Measurements from ENCODE around the gene ARMC12. TPM values are rescaled to one million over a fixed set of nuclear protein-coding genes. Genes with fewer than 3 reads are reported as not detected.

ARMC12 gene
- total and polyA plus RNA-seq, 2 of the 13 experiments (the other 11 are each of a cell fraction or from before 2014, with no cell fraction given): 1.3 TPM; not detected in 1

GRCh38 chr6:35736253-35736894, 458 bp upstream of the ARMC12 start (continued):
- TF ChIP-seq ZBTB46 (CRISPR knock-in tag; IDR thresholded peaks at IDR 0.05; ENCODE audit: borderline replicate concordance): no peak
- TF ChIP-seq ZGPAT (CRISPR knock-in tag; IDR thresholded peaks at IDR 0.05): 0 out of 2 replicates have a peak, but pooled peaks have one; percentile 33
- TF ChIP-seq CTCF (CRISPR knock-in tag; IDR thresholded peaks at IDR 0.05): peak; percentile 95
- TF ChIP-seq ZNF660 (CRISPR knock-in tag; IDR thresholded peaks at IDR 0.05; ENCODE audit: borderline replicate concordance, low read depth): no peak
- no peak for TF ChIP-seq ZMAT5 (CRISPR knock-in tag; IDR thresholded peaks at IDR 0.05; ENCODE audit: borderline replicate concordance, low read depth)
- no peak for TF ChIP-seq ZNF260 (CRISPR knock-in tag; IDR thresholded peaks at IDR 0.05; ENCODE audit: borderline replicate concordance, low read depth)
- no peak for TF ChIP-seq MATR3 (CRISPR knock-in tag; IDR thresholded peaks at IDR 0.05)
- no peak for TF ChIP-seq ZNF772 (CRISPR knock-in tag; IDR thresholded peaks at IDR 0.05)
- 0 out of 2 replicates have a peak, but pooled peaks have one; percentile 23 for TF ChIP-seq KLF6 (CRISPR knock-in tag; IDR thresholded peaks at IDR 0.05)
- no peak for TF ChIP-seq HHEX (CRISPR knock-in tag; IDR thresholded peaks at IDR 0.05)
- no peak for TF ChIP-seq RXRB (CRISPR knock-in tag; IDR thresholded peaks at IDR 0.05; ENCODE audit: borderline replicate concordance)
- no peak for TF ChIP-seq PITX1 (CRISPR knock-in tag; IDR thresholded peaks at IDR 0.05)
- TF ChIP-seq PAXIP1 (CRISPR knock-in tag; conservative IDR thresholded peaks at IDR 0.05): no peak
- TF ChIP-seq HOMEZ (CRISPR knock-in tag; IDR thresholded peaks at IDR 0.05; ENCODE audit: low read depth): no peak
- no peak for TF ChIP-seq PBX3 (CRISPR knock-in tag; IDR thresholded peaks at IDR 0.05; ENCODE audit: borderline replicate concordance)

All from HepG2 (cell line).